DND-41 (cell line): ENCODE results near the gene PRR20A.
"Not testable (repeated sequence)": the region's sequence is repeated elsewhere in the genome, so short reads cannot be mapped to it uniquely, and the experiment has no call there.

ENCODE experiments used
- ATAC-seq: fragments of 200-7000 bp; cut with Tn5 transposase; 3 replicates; pipeline ENCODE4 v1.9.1; 2021; ENCODE audit warnings: low read depth; ENCODE audit not compliant: insufficient read depth
- DNase-seq: peaks from one replicate; pipeline ENCODE4 v3.0.0-alpha.2; 2020
- H2AFZ ChIP-seq: 2 replicates; pipeline ENCODE4 v1.6.0; 2012; ENCODE audit warnings: low read depth, low read length
- H3K27ac ChIP-seq: 2 replicates; pipeline ENCODE4 v1.5.1; 2012; ENCODE audit warnings: low read length, inconsistent platforms
- H3K27me3 ChIP-seq: fragments of 200-600 bp; sonication (generic); 2 replicates; pipeline ENCODE4 v1.6.0; 2012; ENCODE audit warnings: low read length, mild to moderate bottlenecking, inconsistent platforms; ENCODE audit not compliant: insufficient read depth, poor library complexity
- H3K36me3 ChIP-seq: 2 replicates; pipeline ENCODE4 v1.5.1; 2012; ENCODE audit warnings: low read length, inconsistent platforms; ENCODE audit not compliant: insufficient read depth
- H3K4me1 ChIP-seq: 2 replicates; pipeline ENCODE4 v1.5.1; 2012; ENCODE audit warnings: mild to moderate bottlenecking, low read length; ENCODE audit not compliant: insufficient read depth
- H3K4me2 ChIP-seq: 2 replicates; pipeline ENCODE4 v1.6.0; 2012; ENCODE audit warnings: mild to moderate bottlenecking, moderate library complexity, low read length, inconsistent platforms; ENCODE audit not compliant: insufficient read depth
- H3K4me3 ChIP-seq, 2 experiments: fragments of 200-600 bp in 1 of 2; shearing (Covaris generic) in 1 of 2; 2 replicates each; pipeline ENCODE4 v1.5.1; 2012 to 2016; ENCODE audit warnings: inconsistent platforms in 2 of 2, low read length in 2 of 2, mild to moderate bottlenecking in 2 of 2, low read depth in 1 of 2, moderate library complexity in 1 of 2
- H3K79me2 ChIP-seq: 2 replicates; pipeline ENCODE4 v1.6.0; 2012; ENCODE audit warnings: low read length, inconsistent platforms; ENCODE audit not compliant: insufficient read depth
- H3K9ac ChIP-seq: 2 replicates; pipeline ENCODE4 v1.6.0; 2012; ENCODE audit warnings: low read depth, mild to moderate bottlenecking, inconsistent platforms, low read length, moderate library complexity
- H3K9me3 ChIP-seq: 2 replicates; pipeline ENCODE4 v1.5.1; 2012; ENCODE audit warnings: low read length, moderate library complexity, mild to moderate bottlenecking, inconsistent platforms; ENCODE audit not compliant: insufficient read depth, severe bottlenecking
- H4K20me1 ChIP-seq: 2 replicates; pipeline ENCODE4 v1.6.0; 2012; ENCODE audit warnings: low read length; ENCODE audit not compliant: insufficient read depth
- CTCF ChIP-seq: IDR thresholded peaks from 2 replicates; pipeline ENCODE4 v1.5.1; 2012; ENCODE audit warnings: borderline replicate concordance, low read length, moderate library complexity, mild to moderate bottlenecking; ENCODE audit not compliant: poor library complexity, severe bottlenecking; ENCODE audit errors: extremely low read depth
- EZH2 ChIP-seq: IDR thresholded peaks from 3 replicates; pipeline ENCODE4 v1.6.1; 2012; ENCODE audit warnings: borderline replicate concordance, low read depth, mild to moderate bottlenecking, moderate library complexity, low read length, inconsistent platforms; ENCODE audit not compliant: severe bottlenecking

The PRR20A gene

GRCh38 chr13:57136093-57136492, 4.6 kb upstream of the PRR20A start:
- H3K27ac ChIP-seq: no peak overlapping the region
- no peak for TF ChIP-seq CTCF
- no peak for TF ChIP-seq EZH2
- H4K20me1 ChIP-seq: no peaks in the 10 kb centered on the region
- H3K9ac ChIP-seq: no peak overlapping the region
- H3K36me3 ChIP-seq: no peaks in the 10 kb centered on the region
- ATAC-seq (no peak), DNase-seq (no peak)
- H3K4me2 ChIP-seq: no peak overlapping the region
- no peaks in the 10 kb centered on the region for H3K27me3 ChIP-seq
- H3K4me1 ChIP-seq: no peaks in the 10 kb centered on the region
- no peak overlapping the region for H3K4me3 ChIP-seq
- H3K9me3 ChIP-seq: no peaks in the 10 kb centered on the region
- H2AFZ ChIP-seq: no peak overlapping the region
- no peaks in the 10 kb centered on the region for H3K79me2 ChIP-seq

GRCh38 chr13:57137585-57137984, 3.1 kb upstream of the PRR20A start:
- H2AFZ ChIP-seq: no peak overlapping the region
- H3K9ac ChIP-seq: no peak overlapping the region
- H3K9me3 ChIP-seq: no peaks in the 10 kb centered on the region
- no peaks in the 10 kb centered on the region for H3K27me3 ChIP-seq
- no peak overlapping the region for H3K4me3 ChIP-seq
- no peak overlapping the region for H3K27ac ChIP-seq
- H4K20me1 ChIP-seq: no peaks in the 10 kb centered on the region
- TF ChIP-seq CTCF: no peak
- TF ChIP-seq EZH2: no peak
- H3K79me2 ChIP-seq: no peaks in the 10 kb centered on the region
- H3K4me1 ChIP-seq: no peaks in the 10 kb centered on the region
- no peak overlapping the region for H3K4me2 ChIP-seq
- H3K36me3 ChIP-seq: no peaks in the 10 kb centered on the region
- ATAC-seq (no peak), DNase-seq (no peak)

GRCh38 chr13:57138988-57139387, 1.7 kb upstream of the PRR20A start:
- Histone ChIP-seq H2AFZ (no peak overlapping the region), H3K9ac (no peak overlapping the region), H3K79me2 (no peaks in the 10 kb centered on the region), H3K36me3 (no peaks in the 10 kb centered on the region), H4K20me1 (no peaks in the 10 kb centered on the region), H3K4me2 (no peak overlapping the region), H3K9me3 (no peaks in the 10 kb centered on the region), H3K4me1 (no peaks in the 10 kb centered on the region), H3K27me3 (no peaks in the 10 kb centered on the region), H3K27ac (no peak overlapping the region), H3K4me3 (no peak overlapping the region)
- ATAC-seq (no peak), DNase-seq (no peak)
- TF ChIP-seq EZH2 (no peak), CTCF (no peak)

- not testable (repeated sequence) for ATAC-seq
Measured at GRCh38 chr13:57139781-57140180, 937 bp upstream of the PRR20A start.

GRCh38 chr13:57147188-57147587, 6.5 kb downstream of the PRR20A start, which contains the start of gene PRR20B:
Gene PRR20B (plus strand): TSS chr13:57147488. CDS start chr13:57147875, 387 bp downstream.
- H3K27me3 ChIP-seq, H3K9me3 ChIP-seq, DNase-seq, H3K4me2 ChIP-seq, H3K79me2 ChIP-seq, H3K36me3 ChIP-seq, H4K20me1 ChIP-seq, ATAC-seq, H3K4me1 ChIP-seq, H3K9ac ChIP-seq, H2AFZ ChIP-seq, H3K27ac ChIP-seq, H3K4me3 ChIP-seq: not testable (repeated sequence)

More at GRCh38 chr13:57139781-57140180, 937 bp upstream of the PRR20A start:
- H3K4me3 ChIP-seq, H3K36me3 ChIP-seq, H3K79me2 ChIP-seq, H2AFZ ChIP-seq, H3K27ac ChIP-seq, H3K9ac ChIP-seq, H4K20me1 ChIP-seq, DNase-seq, H3K4me2 ChIP-seq, H3K9me3 ChIP-seq, H3K4me1 ChIP-seq, H3K27me3 ChIP-seq: not testable (repeated sequence)

GRCh38 chr13:57148106-57148505, 7.4 kb downstream of the PRR20A start:
- not testable (repeated sequence) for H3K27ac ChIP-seq, H3K4me3 ChIP-seq, H2AFZ ChIP-seq, H3K9ac ChIP-seq, H3K9me3 ChIP-seq, H3K4me1 ChIP-seq, H4K20me1 ChIP-seq, H3K4me2 ChIP-seq, H3K27me3 ChIP-seq, ATAC-seq, H3K79me2 ChIP-seq, DNase-seq, H3K36me3 ChIP-seq
